ENCODE results near the gene ACOT2. TPM values are rescaled to one million over a fixed set of nuclear protein-coding genes. Genes with fewer than 3 reads are reported as not detected.
A peak's percentile ranks its signal among the peaks of the same experiment; 100 is the strongest.
"Not testable (repeated sequence)": the region's sequence is repeated elsewhere in the genome, so short reads cannot be mapped to it uniquely, and the experiment has no call there.

Gene ACOT2
- polyA plus RNA-seq, 4 donors: 25.0 to 89.9 (median 45.9) TPM

- WGBS, 3 donors: 14 to 42% (median 28%) methylated on average over 8 of the region's 8 CpGs
- not testable (repeated sequence) for H3K4me3 ChIP-seq (ENCODE audit: low read depth in 1 of 3, low read length in 3 of 3); H3K27ac ChIP-seq (ENCODE audit: low read depth in 1 of 3, low read length in 2 of 3); H3K27me3 ChIP-seq (ENCODE audit: control insufficient read depth in 3 of 3, insufficient read depth in 3 of 3, low read length in 3 of 3); H3K9me3 ChIP-seq (ENCODE audit: control insufficient read depth in 2 of 2, insufficient read depth in 1 of 2, low read depth in 1 of 2, low read length in 1 of 2); FAIRE-seq
- H3K36me3 ChIP-seq (ENCODE audit: control insufficient read depth in 3 of 3, insufficient read depth in 2 of 3, low read depth in 1 of 3, low read length in 3 of 3): peaks cover 0 to 16% (median 0%) of the 10 kb centered on the region in 3 donors
- peaks cover 0 to 15% (median 11%) of the 10 kb centered on the region in 3 donors for H3K4me1 ChIP-seq (ENCODE audit: control insufficient read depth in 3 of 3, insufficient read depth in 2 of 3, low read depth in 1 of 3, low read length in 2 of 3)
- DNase-seq: peak; percentile 49 to 58
Observed at GRCh38 chr14:73570913-73571312, 1.9 kb downstream of the ACOT2 start.

GRCh38 chr14:73573034-73573433 is 4.0 kb downstream of the ACOT2 start:
- not testable (repeated sequence) for H3K27me3 ChIP-seq (ENCODE audit: control insufficient read depth in 3 of 3, insufficient read depth in 3 of 3, low read length in 3 of 3); H3K4me1 ChIP-seq (ENCODE audit: control insufficient read depth in 3 of 3, insufficient read depth in 2 of 3, low read depth in 1 of 3, low read length in 2 of 3); FAIRE-seq; H3K27ac ChIP-seq (ENCODE audit: low read depth in 1 of 3, low read length in 2 of 3); H3K9me3 ChIP-seq (ENCODE audit: control insufficient read depth in 2 of 2, insufficient read depth in 1 of 2, low read depth in 1 of 2, low read length in 1 of 2); H3K4me3 ChIP-seq (ENCODE audit: low read depth in 1 of 3, low read length in 3 of 3); DNase-seq
- peaks cover 0 to 24% (median 2%) of the 10 kb centered on the region in 3 donors for H3K36me3 ChIP-seq (ENCODE audit: control insufficient read depth in 3 of 3, insufficient read depth in 2 of 3, low read depth in 1 of 3, low read length in 3 of 3)
- 70 to 77% (median 74%) methylated on average over 5 of the region's 5 CpGs for WGBS, 3 donors

- WGBS, 3 donors: 86 to 94% (median 91%) methylated on average over 4 of the region's 4 CpGs
- H3K9me3 ChIP-seq (ENCODE audit: control insufficient read depth in 2 of 2, insufficient read depth in 1 of 2, low read depth in 1 of 2, low read length in 1 of 2); DNase-seq; H3K27me3 ChIP-seq (ENCODE audit: control insufficient read depth in 3 of 3, insufficient read depth in 3 of 3, low read length in 3 of 3); FAIRE-seq; H3K27ac ChIP-seq (ENCODE audit: low read depth in 1 of 3, low read length in 2 of 3); H3K4me1 ChIP-seq (ENCODE audit: control insufficient read depth in 3 of 3, insufficient read depth in 2 of 3, low read depth in 1 of 3, low read length in 2 of 3); H3K4me3 ChIP-seq (ENCODE audit: low read depth in 1 of 3, low read length in 3 of 3): not testable (repeated sequence)
- peaks cover 0 to 31% (median 2%) of the 10 kb centered on the region in 3 donors for H3K36me3 ChIP-seq (ENCODE audit: control insufficient read depth in 3 of 3, insufficient read depth in 2 of 3, low read depth in 1 of 3, low read length in 3 of 3)
Observed at GRCh38 chr14:73573740-73574139, 4.7 kb downstream of the ACOT2 start.

- H3K9me3 ChIP-seq (ENCODE audit: control insufficient read depth in 2 of 2, insufficient read depth in 1 of 2, low read depth in 1 of 2, low read length in 1 of 2); H3K27me3 ChIP-seq (ENCODE audit: control insufficient read depth in 3 of 3, insufficient read depth in 3 of 3, low read length in 3 of 3); FAIRE-seq; H3K4me3 ChIP-seq (ENCODE audit: low read depth in 1 of 3, low read length in 3 of 3); H3K27ac ChIP-seq (ENCODE audit: low read depth in 1 of 3, low read length in 2 of 3); H3K4me1 ChIP-seq (ENCODE audit: control insufficient read depth in 3 of 3, insufficient read depth in 2 of 3, low read depth in 1 of 3, low read length in 2 of 3); DNase-seq: not testable (repeated sequence)
- H3K36me3 ChIP-seq (ENCODE audit: control insufficient read depth in 3 of 3, insufficient read depth in 2 of 3, low read depth in 1 of 3, low read length in 3 of 3): peaks cover 0 to 36% (median 2%) of the 10 kb centered on the region in 3 donors
- WGBS, 3 donors: 93 to 96% (median 96%) methylated on average over 7 of the region's 7 CpGs
Observed at GRCh38 chr14:73574251-73574650, 5.2 kb downstream of the ACOT2 start.

GRCh38 chr14:73576391-73576790 is 7.4 kb downstream of the ACOT2 start:
- Histone ChIP-seq H3K27me3 (ENCODE audit: control insufficient read depth in 3 of 3, insufficient read depth in 3 of 3, low read length in 3 of 3) (no peaks in the 10 kb centered on the region), H3K9me3 (ENCODE audit: control insufficient read depth in 2 of 2, insufficient read depth in 1 of 2, low read depth in 1 of 2, low read length in 1 of 2) (no peaks in the 10 kb centered on the region), H3K27ac (ENCODE audit: low read depth in 1 of 3, low read length in 2 of 3) (no peak overlapping the region), H3K36me3 (ENCODE audit: control insufficient read depth in 3 of 3, insufficient read depth in 2 of 3, low read depth in 1 of 3, low read length in 3 of 3) (peaks cover 0 to 42% (median 2%) of the 10 kb centered on the region in 3 donors), H3K4me1 (ENCODE audit: control insufficient read depth in 3 of 3, insufficient read depth in 2 of 3, low read depth in 1 of 3, low read length in 2 of 3) (no peaks in the 10 kb centered on the region), H3K4me3 (ENCODE audit: low read depth in 1 of 3, low read length in 3 of 3) (no peak overlapping the region)
- 86 to 94% (median 91%) methylated on average over 3 of the region's 3 CpGs for WGBS, 3 donors
- FAIRE-seq: no peak
- no peak for DNase-seq

GRCh38 chr14:73577214-73577613 is 8.2 kb downstream of the ACOT2 start:
- DNase-seq; H3K4me1 ChIP-seq (ENCODE audit: control insufficient read depth in 3 of 3, insufficient read depth in 2 of 3, low read depth in 1 of 3, low read length in 2 of 3); H3K4me3 ChIP-seq (ENCODE audit: low read depth in 1 of 3, low read length in 3 of 3); H3K27me3 ChIP-seq (ENCODE audit: control insufficient read depth in 3 of 3, insufficient read depth in 3 of 3, low read length in 3 of 3); FAIRE-seq; H3K27ac ChIP-seq (ENCODE audit: low read depth in 1 of 3, low read length in 2 of 3); H3K9me3 ChIP-seq (ENCODE audit: control insufficient read depth in 2 of 2, insufficient read depth in 1 of 2, low read depth in 1 of 2, low read length in 1 of 2): not testable (repeated sequence)
- 98 to 100% (median 100%) methylated on average over 1 to 2 of the region's 2 CpGs for WGBS, 3 donors
- peaks cover 0 to 42% (median 2%) of the 10 kb centered on the region in 3 donors for H3K36me3 ChIP-seq (ENCODE audit: control insufficient read depth in 3 of 3, insufficient read depth in 2 of 3, low read depth in 1 of 3, low read length in 3 of 3)

- not testable (repeated sequence) for FAIRE-seq; H3K27ac ChIP-seq (ENCODE audit: low read depth in 1 of 3, low read length in 2 of 3)
Observed at GRCh38 chr14:73582102-73582979, 13.3 kb downstream of the ACOT2 start.

GRCh38 chr14:73588695-73589094 is 19.7 kb downstream of the ACOT2 start:
- no peaks in the 10 kb centered on the region for H3K4me1 ChIP-seq (ENCODE audit: control insufficient read depth in 3 of 3, insufficient read depth in 2 of 3, low read depth in 1 of 3, low read length in 2 of 3)
- H3K9me3 ChIP-seq (ENCODE audit: control insufficient read depth in 2 of 2, insufficient read depth in 1 of 2, low read depth in 1 of 2, low read length in 1 of 2): no peaks in the 10 kb centered on the region
- no peaks in the 10 kb centered on the region for H3K27me3 ChIP-seq (ENCODE audit: control insufficient read depth in 3 of 3, insufficient read depth in 3 of 3, low read length in 3 of 3)
- DNase-seq (no peak), FAIRE-seq (no peak)
- H3K27ac ChIP-seq (ENCODE audit: low read depth in 1 of 3, low read length in 2 of 3): no peak overlapping the region
- H3K4me3 ChIP-seq (ENCODE audit: low read depth in 1 of 3, low read length in 3 of 3): no peak overlapping the region
- H3K36me3 ChIP-seq (ENCODE audit: control insufficient read depth in 3 of 3, insufficient read depth in 2 of 3, low read depth in 1 of 3, low read length in 3 of 3): no peaks in the 10 kb centered on the region
- 59 to 83% (median 82%) methylated on average over 1 of the region's 1 CpG for WGBS, 3 donors

More at GRCh38 chr14:73582102-73582979, 13.3 kb downstream of the ACOT2 start:
- not testable (repeated sequence) for H3K4me1 ChIP-seq (ENCODE audit: control insufficient read depth in 3 of 3, insufficient read depth in 2 of 3, low read depth in 1 of 3, low read length in 2 of 3); H3K9me3 ChIP-seq (ENCODE audit: control insufficient read depth in 2 of 2, insufficient read depth in 1 of 2, low read depth in 1 of 2, low read length in 1 of 2); H3K4me3 ChIP-seq (ENCODE audit: low read depth in 1 of 3, low read length in 3 of 3); H3K27me3 ChIP-seq (ENCODE audit: control insufficient read depth in 3 of 3, insufficient read depth in 3 of 3, low read length in 3 of 3)
- peak in 1 of 2 donors; percentile 41 for DNase-seq
- WGBS, 3 donors: 80 to 85% (median 82%) methylated on average over 10 of the region's 11 CpGs
- peaks cover 0 to 27% (median 2%) of the 10 kb centered on the region in 3 donors for H3K36me3 ChIP-seq (ENCODE audit: control insufficient read depth in 3 of 3, insufficient read depth in 2 of 3, low read depth in 1 of 3, low read length in 3 of 3)

Data from small intestine (tissue), 7 donors.